RWPE2 (cell line): ENCODE data around the gene CEACAM21.

ENCODE experiments used
- ATAC-seq: fragments of 200-7000 bp; cut with Tn5 transposase; 3 replicates; pipeline ENCODE4 v1.9.1; 2021; ENCODE audit warnings: low read depth
- DNase-seq: peaks from one replicate; pipeline ENCODE4 v3.0.0-alpha.2; 2020; ENCODE audit warnings: low spot score
- H3K27ac ChIP-seq: fragments of 450-650 bp; 2 replicates; pipeline ENCODE4 v1.5.1; 2017; ENCODE audit warnings: mild to moderate bottlenecking; ENCODE audit not compliant: poor library complexity, severe bottlenecking
- H3K27me3 ChIP-seq: fragments of 250-450 bp; sonication (Bioruptor Pico); 2 replicates; pipeline ENCODE4 v1.5.1; 2021; ENCODE audit warnings: mild to moderate bottlenecking, moderate library complexity; ENCODE audit not compliant: insufficient read depth, poor library complexity, severe bottlenecking
- H3K36me3 ChIP-seq: fragments of 250-450 bp; sonication (Bioruptor Pico); 2 replicates; pipeline ENCODE4 v1.5.1; 2020; ENCODE audit warnings: low read depth, mild to moderate bottlenecking, moderate library complexity
- H3K4me1 ChIP-seq: fragments of 250-450 bp; sonication (Bioruptor Pico); 2 replicates; pipeline ENCODE4 v1.5.1; 2021; ENCODE audit warnings: mild to moderate bottlenecking, moderate library complexity; ENCODE audit not compliant: insufficient read depth, poor library complexity, severe bottlenecking
- H3K4me3 ChIP-seq: fragments of 250-450 bp; sonication (Bioruptor Pico); 2 replicates; pipeline ENCODE4 v1.5.1; 2021; ENCODE audit warnings: mild to moderate bottlenecking, moderate library complexity; ENCODE audit not compliant: severe bottlenecking
- H3K9me3 ChIP-seq: fragments of 250-450 bp; sonication (Bioruptor Pico); 2 replicates; pipeline ENCODE4 v1.5.1; 2021; ENCODE audit warnings: mild to moderate bottlenecking, moderate library complexity; ENCODE audit not compliant: severe bottlenecking
- CTCF ChIP-seq: fragments of 450-650 bp; IDR thresholded peaks from one replicate; pipeline ENCODE4 v1.5.1; 2017; ENCODE audit warnings: mild to moderate bottlenecking, moderate library complexity; ENCODE audit not compliant: poor library complexity, severe bottlenecking

CEACAM21 gene

GRCh38 chr19:41615207-41615606, 39.2 kb downstream of the CEACAM21 start:
- DNase-seq (no peak), ATAC-seq (no peak)
- Histone ChIP-seq H3K36me3 (no peaks in the 10 kb centered on the region), H3K9me3 (no peaks in the 10 kb centered on the region), H3K4me1 (no peaks in the 10 kb centered on the region), H3K4me3 (no peak overlapping the region), H3K27me3 (peaks cover 12% of the 10 kb centered on the region), H3K27ac (no peak overlapping the region)
- TF ChIP-seq CTCF, result no peak

GRCh38 chr19:41616792-41617621, 41.0 kb downstream of the CEACAM21 start:
- Histone ChIP-seq H3K9me3 (no peaks in the 10 kb centered on the region), H3K4me3 (no peak overlapping the region), H3K27ac (no peak overlapping the region), H3K36me3 (no peaks in the 10 kb centered on the region), H3K4me1 (no peaks in the 10 kb centered on the region), H3K27me3 (no peaks in the 10 kb centered on the region)
- ATAC-seq (0 out of 3 replicates have a peak, but pooled peaks have one; percentile 40), DNase-seq (no peak)
- no peak for TF ChIP-seq CTCF

GRCh38 chr19:41617941-41618730, 42.2 kb downstream of the CEACAM21 start:
- DNase-seq (no peak), ATAC-seq (no peak)
- TF ChIP-seq CTCF, result no peak
- Histone ChIP-seq H3K4me1 (no peaks in the 10 kb centered on the region), H3K4me3 (no peak overlapping the region), H3K27me3 (no peaks in the 10 kb centered on the region), H3K27ac (no peak overlapping the region), H3K9me3 (no peaks in the 10 kb centered on the region), H3K36me3 (no peaks in the 10 kb centered on the region)

GRCh38 chr19:41619018-41619556, 43.1 kb downstream of the CEACAM21 start:
- no peak for ATAC-seq

More at GRCh38 chr19:41619018-41619556, 43.1 kb downstream of the CEACAM21 start:
- H3K36me3 ChIP-seq, result no peaks in the 10 kb centered on the region
- no peak overlapping the region for H3K27ac ChIP-seq
- H3K9me3 ChIP-seq, result no peaks in the 10 kb centered on the region
- no peak for TF ChIP-seq CTCF
- H3K27me3 ChIP-seq, result no peaks in the 10 kb centered on the region
- no peak for DNase-seq
- H3K4me1 ChIP-seq, result no peaks in the 10 kb centered on the region
- H3K4me3 ChIP-seq, result no peak overlapping the region
